ENCODE measurements around the gene HTR3C. TPM values are rescaled to one million over a fixed set of nuclear protein-coding genes. Genes with fewer than 3 reads are reported as not detected.

The HTR3C gene
- total RNA-seq, 4 donors from 2014 or later = not detected

GRCh38 chr3:184073621-184074020, 20.8 kb downstream of the HTR3C start:
- Histone ChIP-seq H3K4me3 (no peak overlapping the region), H3K9me3 (no peaks in the 10 kb centered on the region), H3K4me1 (no peaks in the 10 kb centered on the region), H3K27me3 (no peaks in the 10 kb centered on the region), H3K36me3 (no peaks in the 10 kb centered on the region), H3K27ac (no peak overlapping the region)
- in situ Hi-C loops (cut with MboI; ENCODE audit: low sequenced_read_pairs in 4 of 4) (no loop called here), intact Hi-C loops (cut with DNase I; ENCODE audit: low total_unique reads) (no loop called here)
- no peak for TF ChIP-seq CTCF (IDR thresholded peaks at IDR 0.05 in 4 of 5, conservative IDR thresholded peaks at IDR 0.05 in 1 of 5)
- no peak for TF ChIP-seq POLR2A (IDR thresholded peaks at IDR 0.05)
- DNase-seq = no peak
- ATAC-seq = no peak

- in situ Hi-C loops (cut with MboI; ENCODE audit: low sequenced_read_pairs in 4 of 4) (no loop called here), intact Hi-C loops (cut with DNase I; ENCODE audit: low total_unique reads) (no loop called here)
- no peak for ATAC-seq
- H3K9me3 ChIP-seq = no peaks in the 10 kb centered on the region
- no peak overlapping the region for H3K4me3 ChIP-seq
- no peak for DNase-seq
- H3K27me3 ChIP-seq = no peaks in the 10 kb centered on the region
- TF ChIP-seq POLR2A (IDR thresholded peaks at IDR 0.05) (no peak), CTCF (IDR thresholded peaks at IDR 0.05 in 4 of 5, conservative IDR thresholded peaks at IDR 0.05 in 1 of 5) (no peak)
- no peaks in the 10 kb centered on the region for H3K4me1 ChIP-seq
- no peak overlapping the region for H3K27ac ChIP-seq
- H3K36me3 ChIP-seq = no peaks in the 10 kb centered on the region
These were observed 23.1 kb downstream of the HTR3C start for GRCh38 chr3:184075901-184076300.

GRCh38 chr3:184077881-184078280, 25.0 kb downstream of the HTR3C start:
- no peak overlapping the region for H3K4me3 ChIP-seq
- no peak for DNase-seq
- H3K27me3 ChIP-seq = no peaks in the 10 kb centered on the region
- no peak overlapping the region for H3K27ac ChIP-seq
- in situ Hi-C loops (cut with MboI; ENCODE audit: low sequenced_read_pairs in 4 of 4) (no loop called here), intact Hi-C loops (cut with DNase I; ENCODE audit: low total_unique reads) (no loop called here)
- no peaks in the 10 kb centered on the region for H3K36me3 ChIP-seq
- TF ChIP-seq CTCF (IDR thresholded peaks at IDR 0.05 in 4 of 5, conservative IDR thresholded peaks at IDR 0.05 in 1 of 5) (no peak), POLR2A (IDR thresholded peaks at IDR 0.05) (no peak)
- H3K4me1 ChIP-seq = no peaks in the 10 kb centered on the region
- H3K9me3 ChIP-seq = no peaks in the 10 kb centered on the region
- ATAC-seq = no peak

- no peak for TF ChIP-seq CTCF (IDR thresholded peaks at IDR 0.05 in 4 of 5, conservative IDR thresholded peaks at IDR 0.05 in 1 of 5)
- TF ChIP-seq POLR2A (IDR thresholded peaks at IDR 0.05) = no peak
- H3K4me1 ChIP-seq = no peaks in the 10 kb centered on the region
- in situ Hi-C loops (cut with MboI; ENCODE audit: low sequenced_read_pairs in 4 of 4) = no loop called here
- H3K36me3 ChIP-seq = no peaks in the 10 kb centered on the region
- ATAC-seq = no peak
- H3K9me3 ChIP-seq = no peaks in the 10 kb centered on the region
- H3K27me3 ChIP-seq = no peaks in the 10 kb centered on the region
- no peak for DNase-seq
- H3K4me3 ChIP-seq = no peak overlapping the region
- intact Hi-C loops (cut with DNase I; ENCODE audit: low total_unique reads) = no loop called here
- no peak overlapping the region for H3K27ac ChIP-seq
These were observed 26.0 kb downstream of the HTR3C start for GRCh38 chr3:184078851-184079250.

- in situ Hi-C loops (cut with MboI; ENCODE audit: low sequenced_read_pairs in 4 of 4) = no loop called here
- H3K9me3 ChIP-seq = no peaks in the 10 kb centered on the region
- H3K27ac ChIP-seq = no peak overlapping the region
- TF ChIP-seq CTCF (IDR thresholded peaks at IDR 0.05 in 4 of 5, conservative IDR thresholded peaks at IDR 0.05 in 1 of 5) (no peak), POLR2A (IDR thresholded peaks at IDR 0.05) (no peak)
- intact Hi-C loops (cut with DNase I; ENCODE audit: low total_unique reads) = no loop called here
- ATAC-seq = no peak
- H3K36me3 ChIP-seq = no peaks in the 10 kb centered on the region
- DNase-seq = no peak
- H3K4me3 ChIP-seq = no peak overlapping the region
- H3K4me1 ChIP-seq = no peaks in the 10 kb centered on the region
- no peaks in the 10 kb centered on the region for H3K27me3 ChIP-seq
These were observed 28.4 kb downstream of the HTR3C start for GRCh38 chr3:184081116-184081830.
